UCSD-AML1 (cell line): Measurements from ENCODE around the gene CDK5R2.
"Not testable (repeated sequence)": the region's sequence is repeated elsewhere in the genome, so short reads cannot be mapped to it uniquely, and the experiment has no call there.

Experiments
- DNase-seq: peaks from one replicate; lab custom pipeline; 2025; ENCODE audit not compliant: unreplicated experiment; lab: John Stamatoyannopoulos, UW

CDK5R2 gene

GRCh38 chr2:218959141-218959731 is at the start of gene CDK5R2:
TSS of gene CDK5R2 (plus strand) at chr2:218959666. CDS start at chr2:218959821, 155 bp downstream.
- peak; percentile 43 for DNase-seq

GRCh38 chr2:218910741-218911140 is 48.7 kb upstream of the CDK5R2 start:
- no peak for DNase-seq

- no peak for DNase-seq
Observed at GRCh38 chr2:218920504-218920903, 39.0 kb upstream of the CDK5R2 start.

GRCh38 chr2:218924757-218925156 is 34.7 kb upstream of the CDK5R2 start:
- DNase-seq: no peak

GRCh38 chr2:218925434-218925833 is 34.0 kb upstream of the CDK5R2 start:
- no peak for DNase-seq

- no peak for DNase-seq
Observed at GRCh38 chr2:218927422-218927821, 32.0 kb upstream of the CDK5R2 start.

GRCh38 chr2:218927876-218928275 is 31.6 kb upstream of the CDK5R2 start:
- no peak for DNase-seq

- not testable (repeated sequence) for DNase-seq
Observed at GRCh38 chr2:218930488-218930887, 29.0 kb upstream of the CDK5R2 start.

- not testable (repeated sequence) for DNase-seq
Observed at GRCh38 chr2:218931751-218932150, 27.7 kb upstream of the CDK5R2 start.

- no peak for DNase-seq
Observed at GRCh38 chr2:218944759-218945404, 14.6 kb upstream of the CDK5R2 start.

- DNase-seq: no peak
Observed at GRCh38 chr2:218946621-218947020, 12.8 kb upstream of the CDK5R2 start.

GRCh38 chr2:218952160-218952559 is 7.3 kb upstream of the CDK5R2 start:
- DNase-seq: no peak

GRCh38 chr2:218953366-218953954 is 6.0 kb upstream of the CDK5R2 start:
- no peak for DNase-seq

GRCh38 chr2:218954541-218955300 is 4.7 kb upstream of the CDK5R2 start:
- no peak for DNase-seq

- DNase-seq: no peak
Observed at GRCh38 chr2:218956039-218956438, 3.4 kb upstream of the CDK5R2 start.

GRCh38 chr2:218957671-218958070 is 1.8 kb upstream of the CDK5R2 start:
- no peak for DNase-seq

- no peak for DNase-seq
Observed at GRCh38 chr2:218958276-218958675, 1.2 kb upstream of the CDK5R2 start.

GRCh38 chr2:218959761-218960308 is 369 bp downstream of the CDK5R2 start:
- DNase-seq: no peak

GRCh38 chr2:218960309-218961165 is 1.1 kb downstream of the CDK5R2 start:
- no peak for DNase-seq

GRCh38 chr2:218961229-218961628 is 1.8 kb downstream of the CDK5R2 start:
- DNase-seq: no peak
